Measurements from ENCODE around the gene CENPV. TPM values are rescaled to one million over a fixed set of nuclear protein-coding genes. Genes with fewer than 3 reads are reported as not detected.
"Not testable (repeated sequence)": the region's sequence is repeated elsewhere in the genome, so short reads cannot be mapped to it uniquely, and the experiment has no call there.

Gene CENPV
- total RNA-seq, 1 donor from 2014 or later: 44.0 TPM

DNA sequence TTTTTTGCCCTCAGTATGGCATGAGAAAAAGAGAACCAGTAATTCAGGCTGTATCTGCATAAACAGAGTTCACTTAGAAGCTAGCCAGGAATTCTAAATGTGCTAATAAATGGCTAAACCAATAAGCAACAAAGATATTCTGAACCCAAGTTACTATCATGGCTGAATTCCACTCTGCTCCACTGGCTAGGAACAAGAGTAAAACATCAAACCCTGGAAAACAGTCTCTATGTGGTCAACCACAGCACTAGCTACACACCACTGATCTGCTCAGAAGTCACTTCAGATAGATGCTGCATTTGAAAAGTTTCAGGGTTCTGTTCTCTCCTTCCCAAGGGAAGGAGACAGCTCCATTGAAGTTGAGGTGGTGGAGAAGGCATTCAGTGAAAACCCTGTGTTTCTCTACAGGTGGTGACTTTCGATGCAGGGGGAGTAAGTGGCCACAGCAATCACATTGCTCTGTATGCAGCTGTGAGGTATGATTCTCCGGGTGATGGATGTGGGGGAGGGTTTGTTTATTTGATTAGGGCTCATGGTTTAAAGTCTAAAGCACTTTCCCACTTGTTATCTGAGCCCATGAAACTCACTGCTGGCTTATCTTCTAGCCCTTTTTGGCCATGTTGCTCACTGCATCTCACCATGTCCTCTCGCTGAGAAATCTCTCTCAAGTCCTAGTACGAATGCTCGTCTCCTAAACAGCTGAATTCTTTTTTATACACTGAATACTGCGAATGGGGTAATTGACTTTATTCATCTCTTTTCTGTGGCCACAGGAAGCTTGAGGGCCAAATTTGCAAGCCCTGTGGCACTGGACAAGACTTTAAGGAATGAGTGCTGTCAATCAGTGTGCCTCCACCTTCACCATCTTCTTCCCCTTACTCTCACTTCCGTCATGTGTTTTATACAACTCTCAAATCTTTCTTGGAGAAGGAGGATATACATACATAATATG lies 39.9 kb downstream of the CENPV start:
- no peak for DNase-seq (ENCODE audit: low spot score)

GRCh38 chr17:16312061-16312460 lies 41.2 kb downstream of the CENPV start:
- DNase-seq (ENCODE audit: low spot score): not testable (repeated sequence)

GRCh38 chr17:16306211-16306610 lies 47.1 kb downstream of the CENPV start:
- no peak for DNase-seq (ENCODE audit: low spot score)

- DNase-seq (ENCODE audit: low spot score): no peak
Measured at GRCh38 chr17:16304830-16305229, 48.4 kb downstream of the CENPV start.

- DNase-seq (ENCODE audit: low spot score): no peak
Measured at GRCh38 chr17:16302856-16303255, 50.4 kb downstream of the CENPV start.

DNA sequence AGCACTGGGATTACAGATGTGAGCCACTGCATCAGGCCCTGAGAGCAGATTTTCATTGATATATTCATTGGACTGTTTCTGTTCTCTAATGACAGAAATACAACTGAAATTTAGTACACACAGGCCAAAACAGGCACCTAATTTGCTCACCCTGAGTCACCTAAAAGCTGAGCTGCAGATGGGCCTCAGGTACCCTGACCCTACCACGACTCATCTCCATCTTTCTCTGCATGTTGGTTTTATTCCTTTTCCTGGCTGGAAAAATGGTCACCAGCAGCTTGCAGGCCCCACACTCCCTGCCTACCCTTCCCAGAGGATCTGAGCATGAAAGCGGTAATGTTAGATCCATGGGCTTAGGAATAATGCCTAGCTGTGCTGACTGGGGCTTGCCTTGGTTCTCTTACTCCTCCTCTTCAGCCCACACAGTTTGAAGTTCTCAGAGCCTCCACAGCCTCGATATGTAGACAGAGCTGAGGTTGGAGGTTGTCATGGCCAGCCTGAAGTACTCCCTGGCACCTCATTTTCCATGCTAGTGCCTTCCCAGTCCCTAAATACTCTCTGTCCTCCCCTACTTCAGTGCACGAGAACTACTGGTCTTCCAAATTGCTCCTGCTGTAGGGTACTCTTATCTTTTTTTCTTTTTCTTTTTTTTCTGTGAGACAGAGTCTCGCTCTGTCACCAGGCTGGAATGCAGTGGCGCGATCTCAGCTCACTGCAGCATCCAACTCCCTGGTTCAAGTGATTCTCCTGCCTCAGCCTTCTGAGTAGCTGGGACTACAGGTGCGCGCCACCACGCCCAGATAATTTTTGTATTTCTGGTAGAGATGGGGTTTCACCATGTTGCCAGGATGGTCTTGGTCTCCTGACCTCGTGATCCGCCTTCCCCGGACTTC lies 51.1 kb downstream of the CENPV start:
- no peak for DNase-seq (ENCODE audit: low spot score)

DNA sequence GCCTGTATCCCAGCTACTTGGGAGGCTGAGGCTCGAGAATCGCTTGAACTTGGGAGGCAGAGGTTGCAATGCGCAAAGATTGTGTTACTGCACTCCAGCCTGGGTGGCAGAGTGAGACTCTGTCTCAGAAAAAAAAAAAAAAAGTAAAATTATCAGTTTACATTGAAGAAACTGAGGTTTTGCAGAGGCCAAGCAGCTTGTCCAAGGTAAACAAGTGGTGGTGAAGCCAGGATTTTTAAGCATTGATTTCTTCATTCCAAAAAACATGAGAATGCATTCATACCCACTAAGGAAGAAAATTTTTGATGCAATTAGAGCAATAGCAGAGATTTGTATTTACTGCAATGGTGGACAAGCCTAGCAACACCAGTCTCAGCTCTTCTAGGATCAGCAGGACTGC lies 52.7 kb downstream of the CENPV start:
- no peak for DNase-seq (ENCODE audit: low spot score)

GRCh38 chr17:16298140-16298662 lies 55.1 kb downstream of the CENPV start:
- no peak for DNase-seq (ENCODE audit: low spot score)

DNA sequence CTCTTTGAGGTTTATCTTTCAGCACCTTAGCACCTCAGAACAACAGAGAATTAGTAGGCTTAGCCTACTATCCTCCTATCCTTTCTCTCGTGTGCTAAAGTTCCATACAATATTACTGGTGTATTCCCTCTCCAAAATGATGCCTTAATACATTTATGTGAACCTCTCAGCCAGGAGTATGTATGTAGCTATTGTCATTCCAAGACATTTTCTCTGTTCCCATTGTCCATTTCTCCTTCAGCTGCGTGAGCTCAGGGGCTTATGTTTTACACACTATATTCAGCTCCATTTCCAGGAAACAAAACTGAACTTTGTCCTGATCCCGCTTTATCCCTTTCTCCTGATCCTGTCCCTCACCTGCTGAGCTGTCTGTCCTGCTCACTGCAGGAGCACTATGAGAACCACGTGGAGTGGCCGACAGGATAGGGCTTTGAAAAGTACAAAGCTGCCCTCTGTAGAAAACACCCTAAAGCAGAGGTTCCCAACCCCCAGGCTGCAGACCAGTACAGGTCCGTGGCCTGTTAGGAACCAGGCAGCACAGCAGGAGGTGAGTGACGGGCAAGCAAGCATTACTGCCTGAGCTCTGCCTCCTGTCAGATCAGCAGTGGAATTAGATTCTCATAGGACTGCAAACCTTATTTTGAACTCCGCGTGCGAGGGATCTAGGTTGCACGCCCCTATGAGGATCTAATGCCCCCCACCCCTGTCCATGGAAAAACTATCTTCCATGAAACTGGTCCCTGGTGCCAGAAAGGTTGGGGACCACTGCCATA lies 55.7 kb downstream of the CENPV start:
- no peak for DNase-seq (ENCODE audit: low spot score)

DNA sequence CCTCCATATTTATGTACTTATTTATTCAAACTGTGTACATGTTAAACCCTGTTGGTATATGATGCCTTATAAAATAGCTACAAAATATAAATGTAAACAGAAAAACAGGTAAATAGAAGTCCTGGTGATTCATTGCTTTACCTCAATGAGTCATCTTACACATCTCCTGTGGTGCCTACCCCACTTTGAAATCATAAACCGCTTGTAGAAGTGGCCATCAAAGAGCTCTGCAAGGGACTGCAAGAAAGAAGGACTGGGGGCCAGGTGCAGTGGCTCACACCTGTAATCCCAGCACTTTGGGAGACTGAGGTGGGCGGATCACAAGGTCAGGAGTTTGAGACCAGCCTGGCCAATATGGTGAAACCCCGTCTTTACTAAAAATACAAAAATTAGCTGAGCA lies 57.2 kb downstream of the CENPV start:
- not testable (repeated sequence) for DNase-seq (ENCODE audit: low spot score)

DNA sequence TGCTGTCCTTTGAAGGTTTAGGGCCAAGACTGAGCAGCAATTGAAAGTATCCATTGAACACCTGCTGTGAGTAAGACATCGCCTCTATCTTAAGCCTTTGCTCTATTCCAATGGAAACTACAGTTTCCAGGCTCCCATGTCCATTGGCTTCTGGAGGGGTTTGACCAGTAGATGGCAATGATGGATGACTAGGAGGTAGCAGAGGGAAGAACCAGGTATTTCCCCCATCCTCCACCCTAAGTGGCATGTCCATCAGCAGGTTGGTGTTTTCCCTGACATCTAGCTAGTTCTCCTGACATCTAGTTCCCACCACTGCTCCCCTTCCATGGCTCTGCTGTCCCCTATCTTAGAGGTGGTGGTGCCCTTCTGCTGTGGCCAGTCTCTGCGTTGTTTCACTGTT lies 58.7 kb downstream of the CENPV start:
- DNase-seq (ENCODE audit: low spot score): no peak

DNA sequence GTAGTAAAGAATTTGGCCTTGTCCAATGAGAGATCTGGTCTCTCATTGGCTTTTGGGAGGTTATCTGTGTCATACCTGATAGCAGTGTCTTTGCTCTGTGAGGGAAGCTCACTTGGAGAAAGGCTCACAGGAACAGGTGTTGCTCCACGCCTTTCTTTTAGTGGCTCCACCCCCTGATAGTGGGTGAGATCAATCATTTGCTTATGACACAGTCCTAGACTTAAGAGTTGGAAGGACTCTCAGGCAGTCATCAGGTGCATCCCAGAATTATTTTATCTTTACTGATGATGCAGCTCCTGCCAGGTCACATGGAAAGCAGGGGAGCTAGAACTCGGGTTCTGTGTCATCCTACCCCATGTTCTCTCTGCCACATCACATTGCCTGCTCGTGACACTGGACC lies 59.3 kb downstream of the CENPV start:
- no peak for DNase-seq (ENCODE audit: low spot score)

Other genes with a start within 250 kb of the CENPV start
- gene NCOR1, start 137.9 kb downstream of the CENPV start, total RNA-seq: 205 TPM
- 66.2 TPM for gene PIGL, start 136.3 kb downstream of the CENPV start, total RNA-seq
- gene UBB, start 27.6 kb upstream of the CENPV start, total RNA-seq: 1,159 TPM
- gene TRPV2, start 62.1 kb upstream of the CENPV start, total RNA-seq: 13.6 TPM
- 0.49 TPM for gene LRRC75A, start 138.7 kb upstream of the CENPV start, total RNA-seq
- gene ZNF287, start 215.7 kb upstream of the CENPV start, total RNA-seq: 8.1 TPM